ENCODE measurements around the gene IDH3G.
"Not testable (repeated sequence)": the region's sequence is repeated elsewhere in the genome, so short reads cannot be mapped to it uniquely, and the experiment has no call there.

IDH3G gene

GRCh38 chrX:153821066-153821465, 26.9 kb upstream of the IDH3G start:
- DNase-seq: no peak
- Mint-ChIP-seq H3K9me3 (no peaks in the 10 kb centered on the region), H3K4me3 (no peak overlapping the region), H3K4me1 (peaks cover 12 to 22% of the 10 kb centered on the region in 2 donors), H3K36me3 (no peaks in the 10 kb centered on the region), H3K27ac (no peak overlapping the region), H3K27me3 (peaks cover 48% of the 10 kb centered on the region in 2 donors)
- ATAC-seq (replicated peaks): no peak

GRCh38 chrX:153820601-153821000, 26.4 kb upstream of the IDH3G start:
- ATAC-seq (replicated peaks) (no peak), DNase-seq (no peak)
- Mint-ChIP-seq H3K4me3 (no peak overlapping the region), H3K27ac (no peak overlapping the region), H3K4me1 (peaks cover 12 to 22% of the 10 kb centered on the region in 2 donors), H3K9me3 (no peaks in the 10 kb centered on the region), H3K36me3 (no peaks in the 10 kb centered on the region), H3K27me3 (peaks cover 45 to 46% of the 10 kb centered on the region in 2 donors)

- H3K36me3 Mint-ChIP-seq: no peaks in the 10 kb centered on the region
- H3K27ac Mint-ChIP-seq: no peak overlapping the region
- no peaks in the 10 kb centered on the region for H3K9me3 Mint-ChIP-seq
- ATAC-seq (replicated peaks) (no peak), DNase-seq (no peak)
- peak overlapping the region in 1 of 2 donors; percentile 52 for H3K4me3 Mint-ChIP-seq
- H3K4me1 Mint-ChIP-seq: peaks cover 12 to 22% of the 10 kb centered on the region in 2 donors
- H3K27me3 Mint-ChIP-seq: peaks cover 42 to 43% of the 10 kb centered on the region in 2 donors
Observed at GRCh38 chrX:153819384-153820040, 25.3 kb upstream of the IDH3G start.

- H3K4me3 Mint-ChIP-seq: peak overlapping the region; percentile 46 to 59
- DNase-seq (no peak), ATAC-seq (replicated peaks) (peak; percentile 69 to 76)
- peaks cover 12 to 22% of the 10 kb centered on the region in 2 donors for H3K4me1 Mint-ChIP-seq
- peaks cover 37 to 40% of the 10 kb centered on the region in 2 donors for H3K27me3 Mint-ChIP-seq
- no peaks in the 10 kb centered on the region for H3K36me3 Mint-ChIP-seq
- no peak overlapping the region for H3K27ac Mint-ChIP-seq
- no peaks in the 10 kb centered on the region for H3K9me3 Mint-ChIP-seq
Observed at GRCh38 chrX:153818571-153819383, 24.6 kb upstream of the IDH3G start.

GRCh38 chrX:153818064-153818463, 23.9 kb upstream of the IDH3G start:
- Mint-ChIP-seq H3K4me1 (peaks cover 12 to 22% of the 10 kb centered on the region in 2 donors), H3K27me3 (peaks cover 38 to 39% of the 10 kb centered on the region in 2 donors)
- not testable (repeated sequence) for H3K4me3 Mint-ChIP-seq

GRCh38 chrX:153816831-153817690, 22.9 kb upstream of the IDH3G start:
- DNase-seq (no peak), ATAC-seq (replicated peaks) (peak; percentile 39 to 42)
- Mint-ChIP-seq H3K27ac (no peak overlapping the region), H3K4me1 (peaks cover 11 to 15% of the 10 kb centered on the region in 2 donors), H3K9me3 (no peaks in the 10 kb centered on the region), H3K36me3 (no peaks in the 10 kb centered on the region), H3K4me3 (no peak overlapping the region), H3K27me3 (peaks cover 45 to 49% of the 10 kb centered on the region in 2 donors)

More at GRCh38 chrX:153818064-153818463, 23.9 kb upstream of the IDH3G start:
- not testable (repeated sequence) for H3K9me3 Mint-ChIP-seq; DNase-seq; H3K27ac Mint-ChIP-seq; ATAC-seq (replicated peaks); H3K36me3 Mint-ChIP-seq

GRCh38 chrX:153814591-153815315, 20.6 kb upstream of the IDH3G start:
- Mint-ChIP-seq H3K4me1 (peaks cover 6 to 12% of the 10 kb centered on the region in 2 donors), H3K27me3 (peaks cover 48 to 51% of the 10 kb centered on the region in 2 donors), H3K27ac (no peak overlapping the region), H3K4me3 (no peak overlapping the region), H3K9me3 (no peaks in the 10 kb centered on the region), H3K36me3 (no peaks in the 10 kb centered on the region)
- DNase-seq: no peak
- ATAC-seq (replicated peaks): no peak

GRCh38 chrX:153813161-153813560, 19.0 kb upstream of the IDH3G start:
- Mint-ChIP-seq H3K27me3 (peaks cover 36 to 53% of the 10 kb centered on the region in 2 donors), H3K9me3 (no peaks in the 10 kb centered on the region), H3K36me3 (no peaks in the 10 kb centered on the region), H3K27ac (no peak overlapping the region), H3K4me1 (peaks cover 4 to 7% of the 10 kb centered on the region in 2 donors), H3K4me3 (no peak overlapping the region)
- no peak for DNase-seq
- no peak for ATAC-seq (replicated peaks)

GRCh38 chrX:153812220-153812619, 18.0 kb upstream of the IDH3G start:
- Mint-ChIP-seq H3K9me3 (no peaks in the 10 kb centered on the region), H3K27ac (no peak overlapping the region), H3K27me3 (peaks cover 30 to 44% of the 10 kb centered on the region in 2 donors), H3K36me3 (no peaks in the 10 kb centered on the region), H3K4me1 (peaks cover 4 to 7% of the 10 kb centered on the region in 2 donors), H3K4me3 (no peak overlapping the region)
- DNase-seq (no peak), ATAC-seq (replicated peaks) (no peak)

GRCh38 chrX:153807976-153808375, 13.8 kb upstream of the IDH3G start:
- Mint-ChIP-seq H3K9me3 (no peaks in the 10 kb centered on the region), H3K27ac (peak overlapping the region; percentile 3), H3K36me3 (no peaks in the 10 kb centered on the region), H3K27me3 (peaks cover 9 to 21% of the 10 kb centered on the region in 2 donors), H3K4me1 (no peaks in the 10 kb centered on the region), H3K4me3 (no peak overlapping the region)
- ATAC-seq (replicated peaks) (no peak), DNase-seq (no peak)

GRCh38 chrX:153806999-153807575, 12.9 kb upstream of the IDH3G start:
- Mint-ChIP-seq H3K4me1 (no peaks in the 10 kb centered on the region), H3K4me3 (no peak overlapping the region), H3K36me3 (no peaks in the 10 kb centered on the region), H3K9me3 (no peaks in the 10 kb centered on the region), H3K27me3 (peaks cover 0 to 15% of the 10 kb centered on the region in 2 donors), H3K27ac (no peak overlapping the region)
- no peak for DNase-seq
- ATAC-seq (replicated peaks): no peak

- Mint-ChIP-seq H3K9me3 (no peaks in the 10 kb centered on the region), H3K36me3 (no peaks in the 10 kb centered on the region), H3K4me3 (no peak overlapping the region), H3K27me3 (peaks cover 0 to 10% of the 10 kb centered on the region in 2 donors), H3K4me1 (no peaks in the 10 kb centered on the region), H3K27ac (no peak overlapping the region)
- no peak for ATAC-seq (replicated peaks)
- no peak for DNase-seq
Observed at GRCh38 chrX:153805436-153805835, 11.3 kb upstream of the IDH3G start.

- H3K4me1 Mint-ChIP-seq: no peaks in the 10 kb centered on the region
- H3K4me3 Mint-ChIP-seq: no peak overlapping the region
- ATAC-seq (replicated peaks) (no peak), DNase-seq (no peak)
- no peaks in the 10 kb centered on the region for H3K36me3 Mint-ChIP-seq
- H3K27ac Mint-ChIP-seq: no peak overlapping the region
- H3K9me3 Mint-ChIP-seq: no peaks in the 10 kb centered on the region
- H3K27me3 Mint-ChIP-seq: peaks cover 0 to 5% of the 10 kb centered on the region in 2 donors
Observed at GRCh38 chrX:153804621-153805020, 10.4 kb upstream of the IDH3G start.

All from stimulated activated naive B cell treated with anti-CD40 and anti-IgM and Interleukin-4, amounts not matched to agents 10 μg/mL and 1 μg/mL and 100 μg/mL, for 72 hours (primary cell).